Smooth muscle cell (in vitro differentiated cells): ENCODE measurements around the gene EIF4B. TPM values are rescaled to one million over a fixed set of nuclear protein-coding genes. Genes with fewer than 3 reads are reported as not detected.

ENCODE experiments used
- DNase-seq: peaks from one replicate; lab custom pipeline; 2025; ENCODE audit not compliant: unreplicated experiment; lab: John Stamatoyannopoulos, UW
- H2AFZ ChIP-seq: fragments of 200-600 bp; sonication (generic); 2 replicates; pipeline ENCODE4 v1.6.0; 2016; ENCODE audit warnings: antibody characterized with exemption, low read depth, mild to moderate bottlenecking
- H3F3A ChIP-seq: fragments of 200-600 bp; sonication (generic); 2 replicates; pipeline ENCODE4 v1.6.0; 2017; ENCODE audit warnings: antibody characterized with exemption, low read depth
- H3K27ac ChIP-seq: fragments of 200-600 bp; sonication (generic); 2 replicates; pipeline ENCODE4 v1.5.1; 2016; ENCODE audit warnings: low read depth, mild to moderate bottlenecking
- H3K27me3 ChIP-seq: fragments of 200-600 bp; sonication (generic); 2 replicates; pipeline ENCODE4 v1.6.1; 2016; ENCODE audit warnings: low read depth, mild to moderate bottlenecking
- H3K36me3 ChIP-seq: fragments of 200-600 bp; sonication (generic); 2 replicates; pipeline ENCODE4 v1.5.1; 2016; ENCODE audit warnings: low read depth
- H3K4me1 ChIP-seq: fragments of 200-600 bp; sonication (generic); 2 replicates; pipeline ENCODE4 v1.5.1; 2016; ENCODE audit warnings: low read depth
- H3K4me2 ChIP-seq: fragments of 200-600 bp; sonication (generic); 2 replicates; pipeline ENCODE4 v1.6.0; 2016; ENCODE audit warnings: mild to moderate bottlenecking
- H3K4me3 ChIP-seq: fragments of 200-600 bp; sonication (generic); 2 replicates; pipeline ENCODE4 v1.5.1; 2016; ENCODE audit warnings: mild to moderate bottlenecking
- H3K79me2 ChIP-seq: fragments of 200-600 bp; sonication (generic); 2 replicates; pipeline ENCODE4 v1.6.0; 2016; ENCODE audit warnings: low read depth, mild to moderate bottlenecking
- H3K9ac ChIP-seq: fragments of 200-600 bp; sonication (generic); 2 replicates; pipeline ENCODE4 v1.6.0; 2016; ENCODE audit warnings: low read depth
- H3K9me3 ChIP-seq: fragments of 200-600 bp; sonication (generic); replicated peaks from 2 replicates; pipeline ENCODE4 v1.5.1; 2016; ENCODE audit warnings: low read depth
- H4K20me1 ChIP-seq: fragments of 200-600 bp; sonication (generic); 2 replicates; pipeline ENCODE4 v1.6.0; 2016; ENCODE audit warnings: low read depth
- CTCF ChIP-seq: fragments of 200-600 bp; sonication (generic); IDR thresholded peaks from 2 replicates; pipeline ENCODE4 v1.5.1; 2017; ENCODE audit warnings: borderline replicate concordance, mild to moderate bottlenecking, antibody characterized with exemption; ENCODE audit not compliant: insufficient read depth, poor library complexity, severe bottlenecking
- WGBS: methylation state at CpG from one replicate; pipeline ENCODE4 v1.1.7; 2016; ENCODE audit warnings: low lambda C conversion rate; 5-methylcytosine and 5-hydroxymethylcytosine counted together
- polyA plus RNA-seq: library from polyadenylated mRNA; unstranded; fragments of >200 nt; fragmentation: Nextera tagmentation; extraction: Ambion mirVana; gene quantifications from 2 replicates; pipeline ENCODE4 v1.2.1, GENCODE V29; 2016
- total RNA-seq: library from RNA; depleted of rRNA; stranded (reverse); fragments of >200 nt; gene quantifications from 2 replicates; pipeline ENCODE4 v1.2.3, GENCODE V29; 2014

Gene EIF4B
- total and polyA plus RNA-seq, 2 experiments from 2014 or later, result 39.9 to 241 TPM

- H3K36me3 ChIP-seq, result no peaks in the 10 kb centered on the region
- H3F3A ChIP-seq, result no peaks in the 10 kb centered on the region
- WGBS, result 82% methylated on average over 7 of the region's 7 CpGs
- H3K79me2 ChIP-seq, result peaks cover 4% of the 10 kb centered on the region
- H3K27me3 ChIP-seq, result no peaks in the 10 kb centered on the region
- no peaks in the 10 kb centered on the region for H3K9me3 ChIP-seq
- H3K27ac ChIP-seq, result peak overlapping the region; percentile 83
- no peak overlapping the region for H3K4me2 ChIP-seq
- no peak for DNase-seq
- TF ChIP-seq CTCF, result no peak
- H3K4me3 ChIP-seq, result no peak overlapping the region
- H2AFZ ChIP-seq, result no peak overlapping the region
- H3K4me1 ChIP-seq, result no peaks in the 10 kb centered on the region
- H4K20me1 ChIP-seq, result no peaks in the 10 kb centered on the region
- peak overlapping the region; percentile 21 for H3K9ac ChIP-seq
Observed at GRCh38 chr12:53056901-53057300, 50.6 kb downstream of the EIF4B start.

- H3F3A ChIP-seq, result no peaks in the 10 kb centered on the region
- H3K4me3 ChIP-seq, result no peak overlapping the region
- no peak overlapping the region for H3K27ac ChIP-seq
- no peak overlapping the region for H3K4me2 ChIP-seq
- no peaks in the 10 kb centered on the region for H3K36me3 ChIP-seq
- H3K4me1 ChIP-seq, result no peaks in the 10 kb centered on the region
- no peaks in the 10 kb centered on the region for H3K27me3 ChIP-seq
- WGBS, result 93% methylated on average over 13 of the region's 13 CpGs
- H4K20me1 ChIP-seq, result no peaks in the 10 kb centered on the region
- DNase-seq, result no peak
- H3K9me3 ChIP-seq, result no peaks in the 10 kb centered on the region
- H3K9ac ChIP-seq, result no peak overlapping the region
- no peak for TF ChIP-seq CTCF
- H3K79me2 ChIP-seq, result no peaks in the 10 kb centered on the region
- no peak overlapping the region for H2AFZ ChIP-seq
Observed at GRCh38 chr12:53057816-53058500, 51.7 kb downstream of the EIF4B start.

- no peak overlapping the region for H2AFZ ChIP-seq
Observed at GRCh38 chr12:53058674-53059433, 52.6 kb downstream of the EIF4B start.

More at GRCh38 chr12:53058674-53059433, 52.6 kb downstream of the EIF4B start:
- Histone ChIP-seq H3K4me3 (no peak overlapping the region), H3K4me1 (no peaks in the 10 kb centered on the region), H3K79me2 (no peaks in the 10 kb centered on the region), H3K27ac (no peak overlapping the region), H4K20me1 (no peaks in the 10 kb centered on the region), H3K9me3 (no peaks in the 10 kb centered on the region), H3F3A (no peaks in the 10 kb centered on the region), H3K36me3 (no peaks in the 10 kb centered on the region), H3K27me3 (no peaks in the 10 kb centered on the region), H3K9ac (no peak overlapping the region), H3K4me2 (no peak overlapping the region)
- 82% methylated on average over 25 of the region's 35 CpGs for WGBS
- TF ChIP-seq CTCF, result no peak
- no peak for DNase-seq
